HG03097 (cell line): ENCODE measurements around the gene G6PD.
A peak's percentile ranks its signal among the peaks of the same experiment; 100 is the strongest.
"Not testable (repeated sequence)": the region's sequence is repeated elsewhere in the genome, so short reads cannot be mapped to it uniquely, and the experiment has no call there.

ENCODE experiments used
- ATAC-seq: cut with Tn5 transposase; IDR thresholded peaks from one replicate; pipeline ENCODE4 v1.9.1; 2021; ENCODE audit not compliant: unreplicated experiment, low FRiP score

G6PD gene

DNA sequence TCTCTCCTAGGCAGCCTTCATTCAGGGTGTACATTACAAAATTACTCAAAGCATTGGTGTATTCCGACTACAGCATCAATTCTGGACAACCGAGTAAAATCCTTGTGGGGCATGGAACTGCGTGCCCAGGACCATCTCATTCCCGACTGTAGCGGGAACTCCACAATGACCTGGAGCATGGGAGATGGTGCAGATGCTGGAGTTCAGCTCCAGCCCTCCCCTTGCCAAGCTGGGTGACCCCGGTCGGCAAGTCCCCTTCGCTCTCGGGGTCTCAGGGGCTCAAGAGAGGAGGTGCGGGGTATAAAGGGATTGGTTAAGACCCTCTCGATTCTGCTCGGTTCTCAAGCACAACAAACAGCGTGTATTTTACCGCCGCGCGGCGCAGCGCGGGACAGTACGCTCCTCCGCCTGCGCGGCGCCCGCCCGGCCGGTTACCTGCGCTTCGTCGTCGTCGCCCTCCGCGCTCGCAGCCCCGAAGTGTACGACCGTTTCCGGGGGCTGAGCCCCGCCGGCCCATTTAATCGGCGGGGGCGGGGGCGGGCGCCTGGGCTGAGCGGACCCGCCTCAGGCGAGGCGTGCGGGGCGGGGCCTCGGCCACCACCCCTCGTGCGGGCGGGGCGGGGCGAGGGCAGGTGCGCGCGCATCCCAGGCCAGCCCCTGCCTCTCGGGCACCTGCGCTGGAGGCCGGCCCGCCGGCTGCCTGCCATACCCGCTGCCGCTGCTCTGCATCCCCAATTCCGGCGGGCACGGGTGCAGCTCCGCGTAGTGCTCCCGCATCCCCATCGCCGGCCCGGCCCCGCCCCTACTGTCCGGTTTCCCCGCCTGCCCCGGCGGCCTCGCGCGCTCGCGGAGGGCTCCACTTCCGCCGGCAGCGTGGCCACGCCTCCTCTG is at the start of gene G6PD:
Gene G6PD (minus strand): TSS at position 493 of the 891 bp plus-strand sequence. CDS start 691 bp downstream, outside the sequence.
- ATAC-seq = peak; percentile 49

DNA sequence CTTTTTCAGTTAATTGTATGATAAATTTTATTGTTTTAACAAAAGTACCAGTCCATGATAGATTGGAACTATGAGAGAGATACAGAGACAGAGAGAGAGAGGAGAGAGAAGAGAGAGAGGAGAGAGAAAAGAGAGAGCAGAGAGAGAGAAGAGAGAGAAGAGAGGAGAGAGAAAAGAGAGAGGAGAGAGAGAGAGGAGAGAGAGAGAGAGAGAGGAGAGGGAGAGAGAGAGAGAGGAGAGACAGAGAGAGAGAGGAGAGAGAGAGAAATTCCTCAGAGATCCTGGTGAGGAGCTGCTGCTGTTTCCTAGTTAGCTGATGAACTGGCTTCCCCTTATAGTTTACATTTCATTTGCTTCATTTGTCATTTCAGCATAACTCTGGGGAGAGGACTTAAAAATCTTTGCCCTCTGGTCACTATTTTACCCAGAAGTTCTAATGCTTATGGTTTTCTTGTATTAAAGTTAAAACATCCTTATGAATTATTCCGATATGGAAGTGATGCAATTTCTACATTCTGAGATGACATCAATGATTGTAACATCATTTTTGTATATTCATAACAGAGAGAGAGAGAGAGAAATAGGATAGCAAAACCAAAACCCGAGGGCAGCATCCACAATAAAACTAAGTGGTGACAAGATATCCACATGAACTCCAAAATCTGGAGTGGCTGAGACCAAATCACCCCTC is 49.1 kb upstream of the G6PD start:
- ATAC-seq = no peak

DNA sequence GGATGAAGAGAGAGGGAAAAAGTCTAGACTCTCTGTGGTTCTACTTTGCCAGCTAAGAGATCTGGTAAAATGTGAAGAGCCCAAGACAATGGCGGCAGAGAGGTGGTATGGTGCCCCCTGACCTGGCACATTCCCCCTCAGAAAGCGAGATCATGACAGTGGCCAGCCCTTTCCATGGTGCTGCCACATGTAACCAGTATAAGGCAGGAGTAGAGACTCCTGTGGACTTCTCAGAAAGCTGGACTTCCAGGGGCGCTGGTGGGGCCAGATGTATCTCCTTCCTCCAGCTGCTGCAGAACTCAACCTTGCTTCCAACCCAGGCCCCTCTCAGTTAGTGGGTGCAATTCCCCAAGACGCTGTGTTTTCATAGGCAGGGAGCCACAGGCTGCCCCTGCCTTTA is 47.8 kb upstream of the G6PD start:
- no peak for ATAC-seq

DNA sequence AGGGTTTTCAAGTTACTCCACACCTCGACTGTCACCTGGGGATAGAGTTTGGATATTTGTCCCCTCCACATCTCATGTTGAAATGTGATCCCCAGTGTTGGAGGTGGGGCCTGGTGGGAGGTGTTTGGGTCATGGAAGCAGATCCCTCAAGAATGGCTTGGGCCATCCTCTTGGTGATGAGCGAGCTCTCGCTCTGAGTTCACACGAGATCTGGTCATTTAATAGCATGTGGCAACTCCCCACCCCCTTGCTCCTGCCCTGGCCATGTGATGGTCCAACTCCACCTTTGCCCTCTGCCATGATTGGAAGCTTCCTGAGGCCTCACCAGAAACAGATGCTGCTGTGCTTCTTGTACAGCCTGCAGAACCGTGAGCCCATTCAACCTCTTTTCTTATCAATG is 46.6 kb upstream of the G6PD start:
- ATAC-seq = no peak

DNA sequence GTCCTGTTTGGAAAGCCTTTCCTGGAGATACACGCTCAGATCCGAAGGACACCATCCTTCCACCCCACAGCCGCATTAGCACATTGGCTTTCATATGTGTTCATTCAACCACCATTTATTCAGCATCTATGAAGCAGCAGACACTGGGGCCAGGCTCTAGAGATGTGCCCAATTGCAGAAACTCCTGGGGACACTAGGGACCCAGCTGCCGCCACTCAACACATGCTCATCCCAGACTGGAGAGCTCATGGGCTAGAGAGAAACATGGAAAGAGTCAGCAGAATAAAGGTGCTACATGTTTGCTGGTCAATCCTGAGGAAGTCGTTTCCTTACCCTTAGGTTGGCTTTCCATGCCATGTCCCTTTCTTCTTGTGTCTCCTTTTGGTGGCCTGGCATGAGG is 45.9 kb upstream of the G6PD start:
- no peak for ATAC-seq

DNA sequence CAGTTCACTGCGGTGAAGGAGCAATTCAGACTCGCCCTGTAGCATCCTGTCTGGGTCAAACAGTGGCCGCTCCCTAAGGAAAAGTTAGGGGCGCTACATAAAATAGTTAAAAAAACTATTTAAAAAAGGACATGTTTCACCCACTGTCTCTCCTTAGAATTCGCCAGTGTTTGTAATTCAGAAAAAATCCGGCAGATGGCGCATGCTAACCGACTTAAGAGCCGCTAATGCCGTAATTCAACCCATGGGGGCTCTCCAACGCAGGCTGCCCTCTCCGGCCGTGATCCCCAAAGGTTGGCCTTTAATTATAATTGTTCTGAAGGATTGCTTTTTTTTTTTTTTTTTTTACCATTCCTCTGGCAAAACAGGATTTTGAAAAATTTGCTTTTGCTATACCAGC is 43.8 kb upstream of the G6PD start:
- ATAC-seq = not testable (repeated sequence)

DNA sequence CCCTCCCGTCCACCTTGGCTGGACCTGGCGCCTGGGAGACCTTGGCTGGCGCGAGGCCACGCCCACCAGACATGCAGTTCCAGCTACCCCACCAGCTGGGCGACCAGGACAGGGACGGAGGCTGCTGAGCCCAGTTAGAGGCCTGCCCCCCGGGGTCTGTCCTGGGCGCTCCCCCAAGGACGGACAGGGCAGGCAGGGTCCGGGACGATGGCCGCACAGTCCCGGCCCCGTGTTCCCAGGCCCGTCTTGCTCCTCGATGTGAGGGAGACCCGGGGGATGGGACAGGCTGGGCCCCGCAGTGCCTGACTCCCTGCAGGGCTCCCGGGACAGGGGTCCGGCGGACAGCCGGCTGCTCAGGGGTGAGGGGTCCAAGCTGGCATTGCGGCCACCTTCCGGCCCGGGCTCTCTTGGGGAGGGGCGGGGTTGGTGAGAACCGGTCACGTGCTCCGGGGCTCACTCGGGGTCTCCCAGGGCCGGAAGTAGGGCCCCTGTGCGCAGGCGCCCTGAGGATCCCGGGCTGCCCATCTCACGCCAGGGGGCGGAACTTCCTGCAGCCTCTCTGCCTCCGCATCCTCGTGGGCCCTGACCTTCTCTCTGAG is 38.0 kb upstream of the G6PD start, which contains the start of gene CTAG1A:
Gene CTAG1A (plus strand): TSS at position 549 of the 599 bp plus-strand sequence. CDS start 74 bp downstream, outside the sequence.
- not testable (repeated sequence) for ATAC-seq

DNA sequence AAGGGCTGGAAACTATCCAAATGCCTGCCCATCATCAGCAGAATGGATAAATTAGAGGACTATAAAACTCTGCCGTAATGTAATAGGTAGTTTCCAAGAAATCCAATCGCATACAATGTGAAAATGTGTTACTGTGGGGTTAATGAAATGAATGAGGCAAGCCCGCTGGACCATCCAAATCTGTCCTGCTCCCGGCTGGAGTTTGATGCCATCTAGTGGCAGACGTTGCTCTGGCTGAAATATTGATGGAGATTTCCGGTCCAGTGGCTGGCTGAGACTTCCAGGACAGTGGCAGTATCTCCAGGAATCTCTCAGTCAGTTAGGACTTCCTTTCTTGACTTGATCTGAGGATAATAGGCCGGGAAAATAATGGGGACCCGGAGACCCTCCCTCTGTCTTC is 36.3 kb upstream of the G6PD start:
- not testable (repeated sequence) for ATAC-seq

DNA sequence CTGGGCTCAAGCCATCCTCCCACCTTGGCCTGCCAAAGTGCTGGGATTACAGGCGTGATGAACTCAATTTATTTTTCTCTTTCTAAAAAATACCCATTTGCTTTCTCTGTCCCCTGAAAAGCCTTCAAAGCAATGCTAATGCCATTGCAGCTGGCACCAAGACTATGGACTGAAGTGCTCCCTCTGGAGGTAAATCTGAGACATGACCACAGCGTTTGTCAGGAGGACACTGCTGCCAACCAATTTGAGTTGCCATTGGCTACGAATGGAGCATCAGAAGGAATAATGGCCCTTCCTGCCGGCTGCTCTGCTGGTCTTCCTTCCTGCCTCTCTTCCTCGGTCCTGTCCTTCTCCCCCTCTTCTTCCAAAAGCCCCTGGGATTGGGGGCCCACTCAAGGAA is 28.4 kb upstream of the G6PD start:
- ATAC-seq = not testable (repeated sequence)

DNA sequence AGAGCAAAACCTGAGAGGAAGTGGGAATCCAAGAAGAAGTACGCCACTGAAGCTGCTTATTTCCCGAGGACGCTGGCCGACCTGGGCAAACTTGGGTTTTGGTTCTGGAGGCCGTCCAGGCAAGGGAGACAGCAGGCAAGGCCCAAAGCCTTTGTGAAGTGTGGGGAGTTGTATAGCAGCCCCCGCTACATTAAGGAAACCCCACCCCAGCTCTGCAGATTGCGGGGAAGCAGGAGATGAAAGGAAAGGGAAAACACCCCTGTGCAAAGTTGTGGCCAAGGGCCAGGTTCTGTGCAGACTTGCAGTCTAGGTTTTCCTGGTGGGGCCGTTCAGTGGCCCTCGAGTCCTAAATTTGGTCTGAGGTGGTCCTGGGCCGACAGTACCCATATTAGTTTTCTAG is 26.4 kb upstream of the G6PD start:
- not testable (repeated sequence) for ATAC-seq

DNA sequence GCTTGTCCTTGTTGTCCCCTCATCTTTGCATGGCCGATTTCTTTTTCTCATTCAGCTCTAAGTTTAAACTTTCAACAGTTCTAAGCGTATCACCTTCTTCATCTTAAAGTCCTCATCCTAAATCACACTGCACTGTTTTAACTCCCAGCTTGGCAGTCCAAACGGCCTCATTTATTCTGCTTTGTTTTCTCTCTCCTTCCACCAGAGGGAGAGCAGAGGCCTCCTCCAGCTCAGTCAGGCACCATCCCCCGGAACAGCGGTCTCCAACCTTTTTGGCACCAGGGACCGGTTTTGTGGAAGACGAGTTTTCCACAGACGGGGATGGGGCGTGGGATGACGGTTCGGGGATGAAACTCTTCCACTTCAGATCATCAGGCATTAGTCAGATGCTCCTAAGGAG is 23.7 kb upstream of the G6PD start:
- ATAC-seq = not testable (repeated sequence)

DNA sequence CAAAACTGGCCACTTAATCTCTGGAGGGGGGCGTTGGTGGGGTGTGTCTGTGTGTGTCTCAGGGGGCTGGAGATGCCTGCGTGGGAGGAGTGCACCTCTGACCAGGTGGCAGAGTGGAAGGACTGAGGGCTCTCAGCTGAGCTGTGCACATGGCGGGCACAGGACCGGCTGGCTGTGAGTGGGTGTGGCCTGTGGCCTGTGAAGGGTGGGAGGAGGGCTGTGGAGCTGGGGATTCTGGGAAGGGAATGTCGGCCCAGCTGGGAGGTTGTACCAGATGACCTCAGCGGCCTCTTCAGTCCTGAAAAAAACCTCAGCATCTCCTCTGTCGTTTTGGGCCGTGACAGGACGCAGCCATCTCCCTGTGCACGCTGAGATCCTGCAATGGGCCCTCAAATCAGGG is 15.6 kb upstream of the G6PD start:
- not testable (repeated sequence) for ATAC-seq

DNA sequence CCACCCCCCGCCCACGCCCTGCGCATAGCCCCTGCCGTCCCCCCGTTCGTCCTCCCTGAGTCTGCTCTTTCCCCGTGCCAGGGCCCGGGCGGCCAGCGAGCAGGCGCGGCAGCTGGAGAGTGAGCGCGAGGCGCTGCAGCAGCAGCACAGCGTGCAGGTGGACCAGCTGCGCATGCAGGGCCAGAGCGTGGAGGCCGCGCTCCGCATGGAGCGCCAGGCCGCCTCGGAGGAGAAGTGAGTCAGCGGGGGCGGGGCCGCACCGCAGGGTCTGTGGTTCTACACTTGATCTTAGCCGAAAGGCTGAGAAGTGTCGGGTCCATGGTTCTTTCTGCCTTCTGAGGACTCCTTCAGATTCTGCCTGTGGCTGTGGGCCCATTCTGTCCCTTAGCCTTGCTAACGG is 13.7 kb upstream of the G6PD start:
- not testable (repeated sequence) for ATAC-seq

DNA sequence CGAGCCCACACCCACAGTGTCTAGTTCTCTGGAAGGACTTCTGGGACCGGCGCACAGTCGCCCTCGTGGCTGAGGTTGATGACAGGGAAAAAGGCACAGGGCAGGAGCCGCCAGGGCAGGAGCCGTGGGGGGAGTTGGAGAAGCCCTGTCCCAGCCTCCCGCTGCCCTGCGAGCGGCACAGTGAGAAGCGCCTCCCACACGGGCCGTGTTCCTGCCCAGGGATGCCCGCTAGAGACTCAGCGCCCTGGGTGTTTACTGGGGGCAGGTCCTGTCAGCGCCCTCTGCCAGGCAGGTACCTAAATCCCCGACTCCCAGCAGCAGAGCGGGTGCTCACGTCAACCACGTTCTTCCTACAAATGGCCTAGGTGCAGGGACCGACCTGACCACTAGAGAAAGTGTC is 12.2 kb upstream of the G6PD start:
- not testable (repeated sequence) for ATAC-seq

DNA sequence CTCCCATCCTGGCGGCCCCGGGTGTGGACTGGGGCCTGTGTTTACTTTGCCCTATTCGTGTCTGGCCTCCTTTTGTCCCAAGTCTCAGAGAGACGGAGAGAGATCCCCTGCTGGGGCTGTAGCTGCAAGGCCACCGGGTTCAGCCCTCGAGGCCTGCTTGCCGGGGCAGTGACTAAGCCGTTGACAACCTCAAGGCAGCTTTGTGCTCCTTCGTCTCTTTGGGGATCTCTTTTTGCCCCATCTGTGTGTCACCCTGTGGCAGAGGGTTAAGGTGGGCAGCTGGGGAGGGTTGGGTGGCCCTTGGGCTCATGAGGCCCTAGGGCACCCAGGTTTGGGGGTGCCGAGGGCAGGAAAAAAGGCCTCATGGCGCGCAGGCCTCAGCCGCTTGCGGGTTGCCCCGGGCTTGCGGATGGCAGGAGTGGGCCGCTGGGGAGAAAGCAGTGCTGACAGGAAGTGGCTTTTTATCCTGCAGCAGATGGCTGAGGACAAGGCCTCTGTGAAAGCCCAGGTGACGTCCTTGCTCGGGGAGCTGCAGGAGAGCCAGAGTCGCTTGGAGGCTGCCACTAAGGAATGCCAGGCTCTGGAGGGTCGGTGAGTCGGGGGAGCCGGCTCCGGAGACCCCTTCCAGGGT is 11.5 kb upstream of the G6PD start:
- not testable (repeated sequence) for ATAC-seq

DNA sequence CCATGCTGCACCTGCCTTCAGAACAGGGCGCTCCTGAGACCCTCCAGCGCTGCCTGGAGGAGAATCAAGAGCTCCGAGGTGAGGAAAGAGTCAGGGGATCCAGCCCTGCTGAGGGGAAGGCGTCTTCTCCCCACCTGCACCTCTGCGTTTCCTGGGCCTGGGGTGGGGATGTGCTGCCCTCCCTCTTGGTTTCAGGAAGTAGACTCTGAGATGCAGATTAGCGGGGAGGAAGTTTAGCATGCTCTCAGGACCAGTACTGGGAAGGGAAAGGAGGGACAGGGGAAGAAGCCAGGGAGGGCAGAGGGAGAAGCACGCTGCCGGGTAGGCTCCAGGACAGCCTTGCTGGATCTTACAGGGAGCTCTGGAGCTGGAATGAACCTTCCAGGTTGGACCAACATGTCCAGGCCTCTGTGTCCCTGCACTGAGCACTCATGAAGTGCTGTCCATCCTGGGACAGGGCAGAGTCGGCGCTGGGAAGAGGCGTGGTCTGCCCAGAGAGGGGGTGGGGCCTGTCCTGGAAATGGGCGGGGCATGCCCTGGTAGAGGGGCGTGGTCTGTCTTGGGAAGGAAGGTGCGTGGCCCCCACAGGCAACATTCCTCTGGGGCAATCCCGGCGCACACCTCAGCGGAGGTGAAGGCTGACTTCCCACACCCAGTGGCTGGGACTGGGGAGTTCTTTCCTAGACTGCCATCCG is 5.6 kb upstream of the G6PD start:
- ATAC-seq = not testable (repeated sequence)

DNA sequence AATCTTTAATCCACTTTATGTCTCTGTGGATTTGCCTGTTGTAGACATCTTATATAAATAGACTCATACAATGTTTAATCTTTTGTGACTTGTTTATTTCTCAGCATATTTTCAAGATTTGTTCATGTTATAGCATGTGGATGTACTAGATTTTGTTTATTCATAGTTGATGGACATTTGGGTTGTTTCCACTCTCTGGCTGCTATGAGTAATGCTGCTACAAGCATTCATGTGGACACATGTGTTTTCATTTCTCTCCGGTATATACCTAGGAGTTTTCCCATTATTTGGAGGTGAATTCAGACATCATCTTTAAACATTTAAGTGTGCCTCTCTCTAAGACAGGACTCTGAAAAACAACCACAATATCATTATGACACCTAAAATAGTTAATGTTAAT is 3.1 kb upstream of the G6PD start:
- no peak for ATAC-seq

DNA sequence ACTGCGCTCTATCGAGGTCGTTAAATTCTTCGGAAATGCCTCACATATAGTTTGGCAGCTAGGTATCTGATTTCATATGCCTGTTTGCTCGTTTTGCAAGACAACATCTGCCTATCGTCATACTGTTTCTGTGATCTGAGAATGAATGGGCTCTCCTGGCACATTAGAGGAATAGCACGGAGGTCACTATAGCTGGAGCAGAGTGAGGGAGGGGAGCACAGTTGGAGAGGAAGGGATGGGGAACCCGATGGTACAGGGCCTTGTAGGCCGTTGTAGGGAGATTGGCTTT is 1.3 kb upstream of the G6PD start:
- no peak for ATAC-seq

DNA sequence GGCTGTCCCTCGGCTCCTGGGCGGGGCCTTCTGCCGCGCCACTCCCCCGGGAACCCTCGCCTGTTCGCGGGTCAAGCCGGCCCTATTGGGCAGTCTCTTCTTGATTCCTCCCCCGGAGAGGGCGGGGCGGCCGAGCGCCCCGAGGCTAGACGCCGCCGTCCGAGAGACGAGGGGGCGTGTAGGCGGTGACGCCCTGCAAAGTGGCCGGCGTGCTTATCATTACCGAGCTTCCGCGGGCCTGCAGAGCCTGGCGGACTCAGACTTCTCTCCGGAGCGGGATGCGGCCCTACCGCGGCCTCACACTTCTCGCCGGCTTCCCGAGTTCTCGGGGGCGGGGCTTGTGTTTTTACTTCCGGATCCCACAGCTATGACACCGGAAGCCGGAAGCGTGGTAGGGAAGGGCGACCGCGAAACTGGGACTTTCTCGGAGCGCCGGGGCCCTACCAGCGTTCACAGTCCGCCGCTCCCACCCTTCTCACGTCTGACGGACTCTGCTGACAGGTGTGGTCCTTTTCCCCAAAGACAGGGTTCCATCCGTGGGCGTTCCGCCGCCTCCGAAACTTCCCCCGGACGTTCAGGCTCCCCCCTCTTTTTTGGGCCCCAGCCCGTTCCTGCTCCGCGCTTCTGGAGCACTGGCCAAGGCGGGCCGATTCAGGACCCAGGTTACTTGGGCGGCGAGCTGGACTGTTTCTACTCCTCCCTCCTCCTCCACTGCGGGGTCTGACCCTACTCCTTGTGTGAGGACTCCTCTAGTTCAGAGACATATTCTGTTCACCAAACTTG is 790 bp upstream of the G6PD start, which contains the start of gene IKBKG:
Gene IKBKG (plus strand): TSS at position 376 of the 783 bp plus-strand sequence. CDS start 4,383 bp downstream, outside the sequence.
- ATAC-seq = peak; percentile 77
